ENCODE results near the gene RHOXF2. TPM values are rescaled to one million over a fixed set of nuclear protein-coding genes. Genes with fewer than 3 reads are reported as not detected.
"Not testable (repeated sequence)": the region's sequence is repeated elsewhere in the genome, so short reads cannot be mapped to it uniquely, and the experiment has no call there.

RHOXF2 gene
- total RNA-seq, 4 donors from 2014 or later, result not detected

DNA sequence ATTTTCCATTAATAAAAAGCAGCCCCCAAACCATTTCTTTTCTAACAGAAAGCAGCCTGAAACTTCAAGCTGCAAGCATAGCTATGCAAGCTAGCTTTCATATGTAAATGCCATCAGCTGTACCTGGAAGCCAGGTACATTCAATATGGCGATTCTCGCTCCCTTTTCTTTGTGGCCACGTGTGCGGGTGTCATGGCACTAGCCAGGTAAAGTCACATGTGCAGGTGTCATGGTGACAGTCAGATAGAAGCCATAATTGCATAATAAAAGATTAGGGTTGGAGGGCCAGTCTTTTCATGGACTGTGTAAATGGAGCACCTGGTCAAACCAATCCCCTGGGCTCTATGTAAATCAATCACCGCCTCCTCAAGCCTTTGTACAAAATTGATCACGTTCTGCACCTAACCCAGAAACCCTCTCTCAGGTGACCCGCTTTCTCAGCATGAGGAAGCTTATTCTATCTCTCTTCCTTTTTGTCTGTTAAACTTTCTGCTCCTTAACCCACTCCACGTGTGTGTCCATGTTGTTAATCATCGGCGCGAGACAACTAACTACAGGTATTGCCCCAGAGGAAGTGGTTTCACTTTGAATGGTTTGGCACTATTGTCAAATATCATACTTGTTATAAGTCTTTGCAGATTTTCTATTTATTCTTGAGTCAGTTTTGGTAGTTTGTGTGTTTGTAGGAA lies 18.0 kb upstream of the RHOXF2 start:
- WGBS, result 71% methylated on average over 11 of the region's 11 CpGs
- TF ChIP-seq, protein P1, sequence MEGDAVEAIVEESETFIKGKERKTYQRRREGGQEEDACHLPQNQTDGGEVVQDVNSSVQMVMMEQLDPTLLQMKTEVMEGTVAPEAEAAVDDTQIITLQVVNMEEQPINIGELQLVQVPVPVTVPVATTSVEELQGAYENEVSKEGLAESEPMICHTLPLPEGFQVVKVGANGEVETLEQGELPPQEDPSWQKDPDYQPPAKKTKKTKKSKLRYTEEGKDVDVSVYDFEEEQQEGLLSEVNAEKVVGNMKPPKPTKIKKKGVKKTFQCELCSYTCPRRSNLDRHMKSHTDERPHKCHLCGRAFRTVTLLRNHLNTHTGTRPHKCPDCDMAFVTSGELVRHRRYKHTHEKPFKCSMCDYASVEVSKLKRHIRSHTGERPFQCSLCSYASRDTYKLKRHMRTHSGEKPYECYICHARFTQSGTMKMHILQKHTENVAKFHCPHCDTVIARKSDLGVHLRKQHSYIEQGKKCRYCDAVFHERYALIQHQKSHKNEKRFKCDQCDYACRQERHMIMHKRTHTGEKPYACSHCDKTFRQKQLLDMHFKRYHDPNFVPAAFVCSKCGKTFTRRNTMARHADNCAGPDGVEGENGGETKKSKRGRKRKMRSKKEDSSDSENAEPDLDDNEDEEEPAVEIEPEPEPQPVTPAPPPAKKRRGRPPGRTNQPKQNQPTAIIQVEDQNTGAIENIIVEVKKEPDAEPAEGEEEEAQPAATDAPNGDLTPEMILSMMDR (IDR thresholded peaks at IDR 0.05), result no peak
- TF ChIP-seq EP300 (IDR thresholded peaks at IDR 0.05) (no peak), POLR2A (IDR thresholded peaks at IDR 0.05) (no peak), POLR2AphosphoS5 (IDR thresholded peaks at IDR 0.05) (no peak)
- H3K4me3 ChIP-seq, result no peak overlapping the region

DNA sequence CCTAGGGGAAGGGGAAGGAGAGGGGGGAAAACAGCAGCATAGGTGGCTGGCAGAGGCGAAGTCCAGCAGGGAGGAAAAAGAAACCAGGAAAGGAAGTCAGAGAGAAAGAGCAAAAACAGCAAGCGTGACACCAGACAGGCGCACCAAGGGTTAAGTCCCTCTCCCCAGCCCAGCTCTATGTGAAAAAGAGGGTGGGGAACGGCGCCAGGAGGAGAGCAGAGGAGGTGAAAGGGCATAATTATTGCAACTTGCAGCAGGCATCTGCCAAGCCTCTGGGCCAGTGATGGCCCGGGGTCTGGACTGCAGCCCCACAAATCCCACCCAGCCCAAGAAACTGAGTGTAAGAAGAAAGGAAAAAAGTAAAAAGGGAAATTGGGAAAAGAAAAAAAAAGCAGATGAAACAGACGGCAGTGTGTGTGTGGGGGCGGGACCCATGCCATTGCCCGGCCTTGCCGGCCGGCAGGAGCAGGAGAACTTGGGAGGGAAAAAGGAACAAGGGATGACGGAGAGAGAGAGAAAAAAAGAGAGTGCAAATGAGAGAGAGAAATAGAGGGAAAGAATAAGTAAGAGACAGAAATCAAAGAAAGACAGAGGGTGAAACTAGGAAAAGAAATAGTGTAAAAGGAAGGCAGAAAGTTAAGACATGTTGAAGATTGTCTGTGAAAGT lies 14.1 kb upstream of the RHOXF2 start:
- no peak for DNase-seq (ENCODE audit: low spot score in 2 of 2)
- H3K27ac ChIP-seq, result no peak overlapping the region
- 40% methylated on average over 12 of the region's 12 CpGs for WGBS
- H3K27me3 ChIP-seq, result no peaks in the 10 kb centered on the region
- no peaks in the 10 kb centered on the region for H3K4me1 ChIP-seq
- H3K9me3 ChIP-seq, result no peaks in the 10 kb centered on the region
- no peaks in the 10 kb centered on the region for H3K36me3 ChIP-seq
- H3K4me3 ChIP-seq, result no peak overlapping the region
- TF ChIP-seq, protein P1 (IDR thresholded peaks at IDR 0.05), result no peak
- TF ChIP-seq POLR2A (IDR thresholded peaks at IDR 0.05) (no peak), POLR2AphosphoS5 (IDR thresholded peaks at IDR 0.05) (no peak), EP300 (IDR thresholded peaks at IDR 0.05) (no peak)

More for the DNA sequence above, 18.0 kb upstream of the RHOXF2 start:
- DNase-seq (ENCODE audit: low spot score in 2 of 2), result no peak
- no peak overlapping the region for H3K27ac ChIP-seq
- H3K4me1 ChIP-seq, result no peaks in the 10 kb centered on the region
- H3K9me3 ChIP-seq, result no peaks in the 10 kb centered on the region
- no peaks in the 10 kb centered on the region for H3K36me3 ChIP-seq
- no peaks in the 10 kb centered on the region for H3K27me3 ChIP-seq

DNA sequence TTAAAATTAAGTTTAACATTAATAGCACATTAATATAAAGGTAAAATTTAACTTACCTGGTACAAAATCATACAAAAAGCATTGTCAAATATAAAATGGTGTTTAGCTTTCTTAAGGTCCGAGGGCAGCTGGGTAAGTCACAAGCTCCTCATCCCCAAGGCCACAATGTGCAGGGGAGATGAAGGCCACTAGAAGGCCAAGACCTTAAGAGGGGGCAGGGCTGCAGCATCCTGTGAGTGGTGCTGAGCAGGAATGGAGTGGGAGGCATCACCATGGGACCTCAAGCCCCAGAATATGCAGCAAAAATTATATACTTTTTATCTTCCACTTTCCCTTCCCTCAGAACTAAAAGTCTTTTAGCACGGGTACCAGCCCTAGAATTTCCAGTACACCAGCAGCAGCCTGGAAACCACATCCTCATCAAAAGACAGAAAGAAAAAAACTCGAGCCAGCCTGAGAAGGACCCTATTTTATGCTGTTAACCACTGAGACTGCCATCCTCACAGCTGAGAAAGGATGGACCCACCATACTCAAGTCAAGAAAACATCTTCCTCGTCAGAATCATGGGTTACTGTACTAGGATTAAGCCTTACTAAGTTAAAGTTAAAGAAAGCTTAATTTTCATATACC lies 13.0 kb upstream of the RHOXF2 start:
- Histone ChIP-seq H3K4me3 (no peak overlapping the region), H3K36me3 (no peaks in the 10 kb centered on the region), H3K27ac (no peak overlapping the region), H3K9me3 (no peaks in the 10 kb centered on the region), H3K27me3 (no peaks in the 10 kb centered on the region), H3K4me1 (no peaks in the 10 kb centered on the region)
- TF ChIP-seq EP300 (IDR thresholded peaks at IDR 0.05) (no peak), POLR2A (IDR thresholded peaks at IDR 0.05) (no peak), POLR2AphosphoS5 (IDR thresholded peaks at IDR 0.05) (no peak)
- TF ChIP-seq, protein P1 (IDR thresholded peaks at IDR 0.05), result no peak
- 55% methylated on average over 4 of the region's 4 CpGs for WGBS
- no peak for DNase-seq (ENCODE audit: low spot score in 2 of 2)

DNA sequence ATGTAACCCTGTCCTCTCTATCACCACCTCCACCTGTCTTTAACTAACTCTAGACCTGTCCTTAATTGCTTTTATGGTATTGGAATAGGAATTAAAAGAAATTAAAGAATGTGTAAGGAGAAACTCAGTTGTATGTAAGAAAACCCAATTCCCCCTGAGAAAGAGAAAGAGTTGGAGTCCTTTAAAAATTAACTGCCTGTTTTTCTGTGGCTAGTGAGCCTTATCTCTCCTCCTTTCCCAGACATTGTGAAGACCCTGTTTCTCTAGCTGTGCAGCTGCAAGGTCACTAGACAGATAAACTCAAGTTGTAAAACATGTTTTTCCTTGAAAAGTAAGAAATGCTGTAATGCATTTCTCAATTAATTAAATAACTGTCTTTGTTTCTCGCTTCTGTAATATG lies 12.1 kb upstream of the RHOXF2 start:
- not testable (repeated sequence) for H3K9me3 ChIP-seq, H3K27ac ChIP-seq

DNA sequence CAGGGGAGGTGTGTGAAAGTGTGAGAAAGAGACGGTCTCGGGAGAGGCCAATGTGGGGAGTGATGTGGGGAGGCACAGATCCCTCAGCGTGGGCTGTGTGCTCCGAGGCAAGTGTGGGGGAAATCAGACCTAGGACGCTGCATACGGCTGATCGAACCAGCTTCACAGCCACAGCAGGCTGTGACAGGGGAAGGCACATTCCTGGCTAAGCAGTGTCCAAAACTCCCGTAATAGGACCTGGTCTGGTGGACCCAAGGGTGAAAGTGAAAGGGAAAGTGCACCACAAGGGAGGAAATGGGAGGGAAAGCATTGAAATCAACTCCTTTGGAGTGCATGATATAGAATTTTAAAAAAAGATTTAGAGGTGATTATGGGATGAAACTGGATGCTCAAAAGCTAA lies 10.9 kb upstream of the RHOXF2 start:
- Histone ChIP-seq H3K27me3 (no peaks in the 10 kb centered on the region), H3K4me1 (no peaks in the 10 kb centered on the region), H3K4me3 (no peak overlapping the region), H3K27ac (no peak overlapping the region), H3K9me3 (no peaks in the 10 kb centered on the region), H3K36me3 (no peaks in the 10 kb centered on the region)
- 87% methylated on average over 8 of the region's 8 CpGs for WGBS
- TF ChIP-seq, protein P1 (IDR thresholded peaks at IDR 0.05), result no peak
- no peak for TF ChIP-seq EP300 (IDR thresholded peaks at IDR 0.05)
- no peak for TF ChIP-seq POLR2AphosphoS5 (IDR thresholded peaks at IDR 0.05)
- TF ChIP-seq POLR2A (IDR thresholded peaks at IDR 0.05), result no peak
- DNase-seq (ENCODE audit: low spot score in 2 of 2), result no peak

More for the DNA sequence above, 12.1 kb upstream of the RHOXF2 start:
- 80% methylated on average over 1 of the region's 1 CpG for whole genome bisulfite sequencing
- DNase-seq (ENCODE audit: low spot score in 2 of 2); H3K36me3 ChIP-seq; H3K4me1 ChIP-seq; H3K4me3 ChIP-seq; H3K27me3 ChIP-seq: not testable (repeated sequence)

DNA sequence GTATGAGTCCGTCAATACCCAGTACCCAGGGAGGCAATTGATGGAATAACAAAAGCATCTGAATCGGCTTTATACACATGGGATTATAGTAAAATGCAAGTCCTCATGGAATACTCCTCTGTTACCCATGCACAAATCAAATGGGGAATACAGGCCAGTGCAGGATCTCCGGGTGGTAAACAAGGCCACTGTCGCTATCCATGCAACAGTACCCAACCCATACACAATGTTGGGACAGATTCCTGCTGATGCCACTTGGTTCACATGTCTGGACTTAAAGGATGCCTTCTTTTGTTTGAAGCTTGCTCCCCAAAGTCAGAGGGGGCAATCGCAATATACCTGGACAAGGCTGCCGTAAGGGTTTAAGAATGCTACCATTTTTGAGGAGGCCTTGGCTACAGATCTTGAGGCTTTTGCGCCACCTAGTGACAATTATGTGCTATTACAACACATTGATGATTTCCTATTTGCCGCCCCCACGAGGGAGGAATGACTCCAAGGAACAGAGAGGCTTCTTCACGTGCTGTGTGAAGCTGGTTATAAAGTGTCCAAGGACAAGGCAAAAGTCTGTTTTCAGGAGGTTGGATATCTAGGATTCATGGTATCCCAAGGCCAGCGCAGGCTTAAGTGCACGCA lies 8.2 kb upstream of the RHOXF2 start:
- H3K27me3 ChIP-seq; H3K36me3 ChIP-seq; H3K4me1 ChIP-seq; H3K27ac ChIP-seq; H3K4me3 ChIP-seq; H3K9me3 ChIP-seq; DNase-seq (ENCODE audit: low spot score in 2 of 2): not testable (repeated sequence)
- WGBS, result no CpG with 5 or more reads among the region's 12 CpGs

DNA sequence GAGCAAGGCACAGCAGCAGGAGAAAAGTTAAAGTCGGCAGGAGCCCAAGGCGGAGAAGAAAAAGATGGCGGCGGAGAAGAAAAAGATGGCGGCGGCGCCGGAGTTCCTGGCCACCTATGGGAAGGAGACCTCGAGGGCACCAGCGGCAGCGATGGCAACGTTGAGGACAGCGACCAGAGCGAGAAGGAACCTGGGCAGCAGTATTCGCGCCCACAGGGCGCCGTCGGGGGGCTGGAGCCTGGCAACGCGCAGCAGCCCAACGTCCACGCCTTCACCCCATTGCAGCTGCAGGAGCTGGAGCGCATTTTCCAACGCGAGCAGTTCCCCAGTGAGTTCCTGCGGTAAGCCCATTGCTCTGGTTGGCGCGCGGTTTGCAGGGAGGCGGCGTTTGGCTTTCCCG lies 673 bp downstream of the RHOXF2 start:
- not testable (repeated sequence) for H3K9me3 ChIP-seq; H3K4me3 ChIP-seq; H3K27me3 ChIP-seq; H3K4me1 ChIP-seq; H3K27ac ChIP-seq; DNase-seq (ENCODE audit: low spot score in 2 of 2); H3K36me3 ChIP-seq
- 91% methylated on average over 28 of the region's 33 CpGs for WGBS

DNA sequence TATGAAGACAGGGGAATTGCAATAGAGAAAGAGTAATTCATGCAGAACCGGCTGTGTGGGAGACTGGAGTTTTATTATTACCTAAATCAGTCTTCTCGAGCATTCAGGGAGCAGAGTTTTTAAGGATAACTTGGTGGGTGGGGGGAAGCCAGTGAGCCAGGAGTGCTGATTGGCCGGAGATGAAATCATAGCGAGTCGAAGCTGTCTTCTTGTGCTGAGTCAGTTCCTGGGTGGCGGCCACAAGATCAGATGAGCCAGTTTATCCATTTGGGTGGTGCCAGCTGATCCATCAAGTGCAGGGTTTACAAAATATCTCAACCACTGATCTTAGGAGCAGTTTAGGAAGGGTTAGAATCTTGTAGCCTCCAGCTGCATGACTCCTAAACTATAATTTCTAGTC lies 34.8 kb downstream of the RHOXF2 start:
- not testable (repeated sequence) for DNase-seq (ENCODE audit: low spot score in 2 of 2); H3K4me3 ChIP-seq; H3K27me3 ChIP-seq; H3K36me3 ChIP-seq; H3K27ac ChIP-seq; H3K9me3 ChIP-seq; H3K4me1 ChIP-seq
- WGBS, result no CpG with 5 or more reads among the region's 6 CpGs
